Activated gamma-delta T cell (primary cell): ENCODE data around the gene MFSD2A.
"Not testable (repeated sequence)": the region's sequence is repeated elsewhere in the genome, so short reads cannot be mapped to it uniquely, and the experiment has no call there.

Experiments used
- DNase-seq: peaks from one replicate; lab custom pipeline; 2025; lab: John Stamatoyannopoulos, UW

MFSD2A gene

GRCh38 chr1:40003156-40004093, 48.5 kb downstream of the MFSD2A start:
- no peak for DNase-seq

GRCh38 chr1:40004857-40005256, 49.9 kb downstream of the MFSD2A start:
- DNase-seq, result no peak

- DNase-seq, result not testable (repeated sequence)
Observed at GRCh38 chr1:40007481-40008034, 52.6 kb downstream of the MFSD2A start.

- no peak for DNase-seq
Observed at GRCh38 chr1:40011198-40011597, 56.3 kb downstream of the MFSD2A start.

- DNase-seq, result no peak
Observed at GRCh38 chr1:40014253-40014706, 59.3 kb downstream of the MFSD2A start.

GRCh38 chr1:40014812-40015594, 60.1 kb downstream of the MFSD2A start:
- no peak for DNase-seq

GRCh38 chr1:40017951-40018575, 63.1 kb downstream of the MFSD2A start:
- no peak for DNase-seq
